GM12874 (cell line): ENCODE data around the gene BAZ2B.

Experiments
- CTCF ChIP-seq: IDR thresholded peaks from 2 replicates; pipeline ENCODE4 v1.5.1; 2011; ENCODE audit warnings: low read depth, mild to moderate bottlenecking, control low read depth, low read length, moderate library complexity; ENCODE audit not compliant: insufficient read depth

BAZ2B gene

GRCh38 chr2:159647667-159648066 is 31.3 kb upstream of the BAZ2B start:
- TF ChIP-seq CTCF, result no peak

GRCh38 chr2:159640176-159640575 is 23.8 kb upstream of the BAZ2B start:
- TF ChIP-seq CTCF, result no peak

DNA sequence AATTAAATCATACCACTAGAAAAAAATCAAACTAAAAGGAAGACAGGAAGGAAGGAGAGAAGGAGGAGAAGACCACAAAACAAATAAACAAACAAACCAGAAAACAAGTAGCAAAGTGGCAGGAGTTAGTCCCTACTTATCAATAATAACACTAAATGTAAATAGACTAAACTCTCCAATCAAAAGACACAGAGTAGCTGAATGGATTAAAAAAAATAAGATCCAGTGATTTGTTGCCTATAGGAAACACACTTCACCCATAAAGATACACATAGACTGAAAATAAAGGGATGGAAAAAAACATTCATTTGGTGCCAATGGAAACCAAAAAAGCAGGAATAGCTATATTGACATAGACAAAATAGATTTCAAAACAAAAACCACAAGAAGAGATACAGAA is 23.4 kb upstream of the BAZ2B start:
- no peak for TF ChIP-seq CTCF

GRCh38 chr2:159639071-159639470 is 22.7 kb upstream of the BAZ2B start:
- TF ChIP-seq CTCF, result no peak

DNA sequence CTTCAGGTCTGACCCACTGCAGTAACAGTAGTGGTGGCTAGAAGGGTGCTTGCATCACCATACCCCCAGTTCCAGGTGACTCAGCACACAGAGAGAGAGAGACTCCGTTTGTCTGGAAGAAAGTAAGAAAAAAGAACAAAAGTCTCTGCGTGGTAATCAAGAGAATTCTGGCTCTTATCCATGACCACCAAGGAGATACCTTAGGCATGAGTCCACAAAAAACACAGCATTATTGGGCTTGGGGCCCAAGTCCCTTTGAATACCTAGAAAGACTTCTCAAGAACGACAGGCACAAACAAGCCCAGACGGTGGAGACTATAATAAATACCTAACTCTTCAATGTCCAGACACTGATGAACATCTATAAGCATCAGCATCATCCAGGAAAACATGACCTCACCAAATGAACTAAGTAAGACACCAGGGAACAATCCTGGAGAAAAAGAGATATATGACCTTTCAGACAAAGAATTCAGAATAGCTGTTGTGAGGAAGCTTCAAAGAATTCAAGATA is 21.7 kb upstream of the BAZ2B start:
- TF ChIP-seq CTCF, result no peak

GRCh38 chr2:159637240-159637639 is 20.9 kb upstream of the BAZ2B start:
- no peak for TF ChIP-seq CTCF

DNA sequence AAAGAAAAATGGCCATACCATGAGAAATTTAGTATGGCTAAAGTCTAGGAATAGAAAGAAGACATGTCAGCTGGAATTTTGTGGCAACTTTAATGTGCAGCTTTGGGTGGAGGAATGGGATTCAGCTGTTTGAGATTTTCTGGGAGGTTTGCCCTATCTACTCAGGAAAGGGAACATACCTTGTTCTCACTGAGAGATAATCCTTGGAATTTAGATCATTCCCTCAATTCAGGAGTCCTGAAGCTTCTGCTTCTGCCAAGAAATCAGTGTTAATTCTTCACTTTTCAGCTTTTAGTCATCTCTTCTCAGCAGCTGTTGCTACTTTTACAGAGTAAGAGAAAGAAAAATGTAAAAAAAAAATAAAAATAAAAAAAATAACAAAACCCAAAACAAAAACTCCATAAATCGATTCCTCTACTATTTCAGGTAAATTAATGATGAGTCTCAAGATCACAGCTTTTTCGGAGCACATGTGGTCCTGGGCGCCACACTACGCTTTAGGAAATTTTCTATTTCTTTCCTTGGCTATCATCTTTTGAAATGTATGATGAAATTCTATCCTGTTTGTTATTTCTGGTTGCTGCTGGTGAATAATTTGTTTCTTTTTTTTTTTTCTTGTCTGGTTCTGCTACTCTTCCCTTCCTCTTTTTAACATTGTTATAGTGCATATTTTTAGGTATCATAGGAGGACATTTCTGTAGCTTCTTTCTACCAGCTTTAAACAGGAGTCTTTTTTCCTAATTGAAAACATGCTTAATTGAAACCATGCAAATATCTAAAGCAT is 18.9 kb upstream of the BAZ2B start:
- no peak for TF ChIP-seq CTCF
